ENCODE data around the gene NUP50. TPM values are rescaled to one million over a fixed set of nuclear protein-coding genes. Genes with fewer than 3 reads are reported as not detected.

NUP50 gene
- total and polyA plus RNA-seq, 2 donors (not counting 1 experiment from before 2014, with no cell fraction given) = 9.1 to 105 TPM

- ChIA-PET CTCF (interaction anchor here (0.7 kb wide), 1 partner anchor 960 kb away, joined by 3 read pairs; no protein-coding TSS in a partner anchor), POLR2A (interaction anchor here (0.6 kb wide), 1 partner anchor 54 kb away, joined by 3 read pairs; no protein-coding TSS in a partner anchor)
- Histone ChIP-seq H3K4me2 (replicated peaks; ENCODE audit: low read depth, low read length, poor library complexity, severe bottlenecking) (no peak overlapping the region), H2AFZ (ENCODE audit: insufficient read depth, low read depth, low read length, poor library complexity, severe bottlenecking) (no peak overlapping the region), H3K9me3 (ENCODE audit: control extremely low read depth in 1 of 3, control insufficient read depth in 2 of 3, insufficient read depth in 1 of 3, low read length in 2 of 3) (no peaks in the 10 kb centered on the region), H3K4me1 (ENCODE audit: control insufficient read depth in 2 of 2, insufficient read depth in 2 of 2, low read length in 2 of 2) (no peaks in the 10 kb centered on the region), H3K9ac (ENCODE audit: low read length) (no peak overlapping the region), H3K27ac (ENCODE audit: low read length in 2 of 2) (no peak overlapping the region), H3K4me3 (ENCODE audit: control extremely low read depth in 1 of 5, extremely low read depth in 1 of 5, insufficient read depth in 1 of 5, low read depth in 2 of 5, low read length in 4 of 5) (no peak overlapping the region), H3K27me3 (replicated peaks in 1 of 4; ENCODE audit: control extremely low read depth in 1 of 4, control insufficient read depth in 3 of 4, insufficient read depth in 4 of 4, low read length in 3 of 4) (no peaks in the 10 kb centered on the region), H4K20me1 (ENCODE audit: control insufficient read depth, insufficient read depth, low read length, poor library complexity, severe bottlenecking) (peaks cover 82% of the 10 kb centered on the region), H3K36me3 (replicated peaks in 1 of 2; ENCODE audit: control extremely low read depth in 1 of 2, control insufficient read depth in 1 of 2, extremely low read depth in 1 of 2, insufficient read depth in 2 of 2, low read length in 1 of 2) (peaks cover 4 to 82% of the 10 kb centered on the region in 2 experiments), H3K79me2 (ENCODE audit: control insufficient read depth, insufficient read depth, low read length) (peaks cover 92% of the 10 kb centered on the region)
- TF ChIP-seq EZH2 (IDR thresholded peaks at IDR 0.05; ENCODE audit: borderline replicate concordance, insufficient read depth, low read depth, low read length, poor library complexity, severe bottlenecking) (no peak), CTCF (IDR thresholded peaks at IDR 0.05) (no peak)
- no peak for DNase-seq
- intact Hi-C loops (cut with micrococcal nuclease) = no loop called here
- no peaks in the 10 kb centered on the region for H3K9me3 Mint-ChIP-seq (ENCODE audit: insufficient read depth)
- H3K27me3 Mint-ChIP-seq = no peaks in the 10 kb centered on the region
- no peak overlapping the region for H3K4me3 Mint-ChIP-seq
- no peak for ATAC-seq (ENCODE audit: low read depth)
- H3K27ac Mint-ChIP-seq = no peak overlapping the region
- WGBS (ENCODE audit: insufficient coverage) = 85% methylated on average over 3 of the region's 7 CpGs
- H3K4me1 Mint-ChIP-seq = peaks cover 16% of the 10 kb centered on the region
Measured at GRCh38 chr22:45172881-45173585, 9.3 kb downstream of the NUP50 start.

GRCh38 chr22:45179276-45180049 lies 15.7 kb downstream of the NUP50 start:
- WGBS (ENCODE audit: insufficient coverage) = 92% methylated on average over 5 of the region's 9 CpGs
- intact Hi-C loops (cut with micrococcal nuclease) = no loop called here
- no peak overlapping the region for H3K27ac Mint-ChIP-seq
- Histone ChIP-seq H3K4me3 (ENCODE audit: control extremely low read depth in 1 of 5, extremely low read depth in 1 of 5, insufficient read depth in 1 of 5, low read depth in 2 of 5, low read length in 4 of 5) (no peak overlapping the region), H3K4me2 (replicated peaks; ENCODE audit: low read depth, low read length, poor library complexity, severe bottlenecking) (no peak overlapping the region), H3K4me1 (ENCODE audit: control insufficient read depth in 2 of 2, insufficient read depth in 2 of 2, low read length in 2 of 2) (no peaks in the 10 kb centered on the region), H3K36me3 (replicated peaks in 1 of 2; ENCODE audit: control extremely low read depth in 1 of 2, control insufficient read depth in 1 of 2, extremely low read depth in 1 of 2, insufficient read depth in 2 of 2, low read length in 1 of 2) (peaks cover 0 to 77% of the 10 kb centered on the region in 2 experiments), H4K20me1 (ENCODE audit: control insufficient read depth, insufficient read depth, low read length, poor library complexity, severe bottlenecking) (peaks cover 54% of the 10 kb centered on the region), H2AFZ (ENCODE audit: insufficient read depth, low read depth, low read length, poor library complexity, severe bottlenecking) (no peak overlapping the region), H3K79me2 (ENCODE audit: control insufficient read depth, insufficient read depth, low read length) (peaks cover 51% of the 10 kb centered on the region), H3K9ac (ENCODE audit: low read length) (no peak overlapping the region), H3K27me3 (replicated peaks in 1 of 4; ENCODE audit: control extremely low read depth in 1 of 4, control insufficient read depth in 3 of 4, insufficient read depth in 4 of 4, low read length in 3 of 4) (no peaks in the 10 kb centered on the region), H3K9me3 (ENCODE audit: control extremely low read depth in 1 of 3, control insufficient read depth in 2 of 3, insufficient read depth in 1 of 3, low read length in 2 of 3) (no peaks in the 10 kb centered on the region), H3K27ac (ENCODE audit: low read length in 2 of 2) (no peak overlapping the region)
- no peaks in the 10 kb centered on the region for H3K27me3 Mint-ChIP-seq
- DNase-seq (no peak), ATAC-seq (ENCODE audit: low read depth) (no peak)
- no peak overlapping the region for H3K4me3 Mint-ChIP-seq
- ChIA-PET POLR2A (no interaction called here), CTCF (no interaction called here)
- TF ChIP-seq EZH2 (IDR thresholded peaks at IDR 0.05; ENCODE audit: borderline replicate concordance, insufficient read depth, low read depth, low read length, poor library complexity, severe bottlenecking) (no peak), CTCF (IDR thresholded peaks at IDR 0.05) (no peak)
- H3K4me1 Mint-ChIP-seq = peaks cover 1% of the 10 kb centered on the region
- no peaks in the 10 kb centered on the region for H3K9me3 Mint-ChIP-seq (ENCODE audit: insufficient read depth)
